ENCODE data around the gene DNASE1L3. TPM values are rescaled to one million over a fixed set of nuclear protein-coding genes. Genes with fewer than 3 reads are reported as not detected.
"Not testable (repeated sequence)": the region's sequence is repeated elsewhere in the genome, so short reads cannot be mapped to it uniquely, and the experiment has no call there.

The DNASE1L3 gene
- total RNA-seq, 1 donor from 2014 or later = 1.9 TPM

- intact Hi-C loops (cut with micrococcal nuclease) = no loop called here
- peak; percentile 96 for ATAC-seq
Measured at GRCh38 chr3:58237238-58237940, 26.6 kb upstream of the DNASE1L3 start, which contains the start of gene ABHD6. ABHD6 (plus strand) TSS chr3:58237792; CDS start chr3:58256587, 18,795 bp downstream.

GRCh38 chr3:58236527-58237237 is 25.9 kb upstream of the DNASE1L3 start:
- no peak for ATAC-seq
- DNase-seq = peak; percentile 38
- intact Hi-C loops (cut with micrococcal nuclease) = no loop called here

More at GRCh38 chr3:58237238-58237940, 26.6 kb upstream of the DNASE1L3 start, which contains the start of gene ABHD6:
- DNase-seq = peak; percentile 86

GRCh38 chr3:58235970-58236369 is 25.2 kb upstream of the DNASE1L3 start:
- DNase-seq (no peak), ATAC-seq (no peak)
- intact Hi-C loops (cut with micrococcal nuclease) = no loop called here

GRCh38 chr3:58234516-58234931 is 23.8 kb upstream of the DNASE1L3 start:
- no peak for DNase-seq
- intact Hi-C loops (cut with micrococcal nuclease) = no loop called here
- no peak for ATAC-seq

GRCh38 chr3:58231666-58232065 is 20.9 kb upstream of the DNASE1L3 start:
- intact Hi-C loops (cut with micrococcal nuclease) = no loop called here

GRCh38 chr3:58230876-58231552 is 20.2 kb upstream of the DNASE1L3 start:
- ATAC-seq = no peak
- intact Hi-C loops (cut with micrococcal nuclease) = no loop called here

More at GRCh38 chr3:58231666-58232065, 20.9 kb upstream of the DNASE1L3 start:
- ATAC-seq = no peak
- no peak for DNase-seq

GRCh38 chr3:58227933-58228332 is 17.2 kb upstream of the DNASE1L3 start:
- DNase-seq; ATAC-seq; intact Hi-C loops (cut with micrococcal nuclease): not testable (repeated sequence)

More at GRCh38 chr3:58230876-58231552, 20.2 kb upstream of the DNASE1L3 start:
- DNase-seq = no peak

- ATAC-seq = no peak
- intact Hi-C loops (cut with micrococcal nuclease) = no loop called here
- DNase-seq = no peak
Measured at GRCh38 chr3:58223855-58224254, 13.1 kb upstream of the DNASE1L3 start.

- ATAC-seq = no peak
- DNase-seq = no peak
- intact Hi-C loops (cut with micrococcal nuclease) = no loop called here
Measured at GRCh38 chr3:58222161-58222724, 11.5 kb upstream of the DNASE1L3 start.

GRCh38 chr3:58218904-58219303 is 8.1 kb upstream of the DNASE1L3 start:
- intact Hi-C loops (cut with micrococcal nuclease) = no loop called here

GRCh38 chr3:58217209-58217811 is 6.5 kb upstream of the DNASE1L3 start:
- peak; percentile 78 for DNase-seq
- peak; percentile 96 for ATAC-seq
- intact Hi-C loops (cut with micrococcal nuclease) = no loop called here

More at GRCh38 chr3:58218904-58219303, 8.1 kb upstream of the DNASE1L3 start:
- ATAC-seq (no peak), DNase-seq (no peak)

- DNase-seq (no peak), ATAC-seq (no peak)
- intact Hi-C loops (cut with micrococcal nuclease) = no loop called here
Measured at GRCh38 chr3:58216496-58217195, 5.9 kb upstream of the DNASE1L3 start.

GRCh38 chr3:58215317-58216025 is 4.7 kb upstream of the DNASE1L3 start:
- ATAC-seq = no peak
- intact Hi-C loops (cut with micrococcal nuclease) = no loop called here
- no peak for DNase-seq

- ATAC-seq (peak; percentile 25), DNase-seq (no peak)
- intact Hi-C loops (cut with micrococcal nuclease) = no loop called here
Measured at GRCh38 chr3:58214484-58215316, 3.9 kb upstream of the DNASE1L3 start.

GRCh38 chr3:58209933-58210332 is 839 bp downstream of the DNASE1L3 start:
- intact Hi-C loops (cut with micrococcal nuclease) = no loop called here
- ATAC-seq = no peak
- DNase-seq = no peak

- intact Hi-C loops (cut with micrococcal nuclease) = no loop called here
- ATAC-seq (no peak), DNase-seq (no peak)
Measured at GRCh38 chr3:58207954-58208353, 2.8 kb downstream of the DNASE1L3 start.

- intact Hi-C loops (cut with micrococcal nuclease) = no loop called here
- no peak for ATAC-seq
- no peak for DNase-seq
Measured at GRCh38 chr3:58206406-58207011, 4.3 kb downstream of the DNASE1L3 start.

Data from left ventricle myocardium superior (tissue), 1 donor.